D721Med (cell line): ENCODE measurements around the gene OR5B3.

Source experiments
- DNase-seq: peaks from one replicate; pipeline ENCODE4 v3.0.0; 2011; ENCODE audit warnings: low spot score; ENCODE audit not compliant: insufficient read length
- FAIRE-seq: peaks from 2 replicates; lab custom pipeline; 2011; peaks lifted over from hg19 to GRCh38; lab: Jason Lieb, UNC
- CTCF ChIP-seq: IDR thresholded peaks from 2 replicates; pipeline ENCODE4 v1.5.1; 2012; ENCODE audit warnings: mild to moderate bottlenecking, control low read depth; ENCODE audit not compliant: insufficient read depth; ENCODE audit errors: missing control alignments

The OR5B3 gene

GRCh38 chr11:58406774-58407173, at the start of gene OR5B3:
TSS of gene OR5B3 (minus strand) at chr11:58406874. CDS start at chr11:58403409, 3,465 bp downstream.
- no peak for FAIRE-seq
- TF ChIP-seq CTCF = no peak
- DNase-seq = no peak

GRCh38 chr11:58451585-58451984, 44.9 kb upstream of the OR5B3 start:
- no peak for DNase-seq
- no peak for TF ChIP-seq CTCF
- FAIRE-seq = no peak

GRCh38 chr11:58446294-58446693, 39.6 kb upstream of the OR5B3 start:
- no peak for FAIRE-seq
- no peak for DNase-seq
- no peak for TF ChIP-seq CTCF

GRCh38 chr11:58444300-58444699, 37.6 kb upstream of the OR5B3 start:
- no peak for TF ChIP-seq CTCF
- DNase-seq (no peak), FAIRE-seq (no peak)

GRCh38 chr11:58442136-58442535, 35.5 kb upstream of the OR5B3 start, which contains the start of gene OR5B12:
TSS of gene OR5B12 (minus strand) at chr11:58442236. CDS start at chr11:58440151, 2,085 bp downstream.
- no peak for FAIRE-seq
- DNase-seq = no peak

GRCh38 chr11:58438486-58438885, 31.8 kb upstream of the OR5B3 start:
- no peak for TF ChIP-seq CTCF
- FAIRE-seq (no peak), DNase-seq (no peak)

More at GRCh38 chr11:58442136-58442535, 35.5 kb upstream of the OR5B3 start, which contains the start of gene OR5B12:
- TF ChIP-seq CTCF = no peak

GRCh38 chr11:58434217-58434616, 27.5 kb upstream of the OR5B3 start:
- no peak for TF ChIP-seq CTCF
- FAIRE-seq (no peak), DNase-seq (no peak)
